ENCODE data around the gene EYS.

Gene EYS

DNA sequence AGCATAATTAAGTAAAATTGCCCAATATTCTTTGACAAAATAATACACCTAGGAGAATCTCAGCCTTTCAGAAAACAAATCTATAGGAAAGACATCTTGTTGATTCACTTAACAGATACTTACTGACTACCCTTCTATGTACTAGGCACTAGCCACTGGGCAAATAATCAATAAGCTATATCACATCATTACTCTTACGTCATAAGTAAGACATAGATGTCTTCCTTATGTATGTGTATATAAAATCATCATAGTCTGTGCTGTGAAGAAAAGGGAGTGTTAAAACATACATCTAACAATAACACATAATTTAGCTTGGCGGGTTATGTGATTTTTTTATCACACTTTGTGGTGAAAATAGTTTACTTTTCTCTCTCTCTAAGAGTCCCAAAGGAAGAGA, 733.9 kb downstream of the EYS start:
- DNase-seq (ENCODE audit: low read depth in 2 of 2): no peak

DNA sequence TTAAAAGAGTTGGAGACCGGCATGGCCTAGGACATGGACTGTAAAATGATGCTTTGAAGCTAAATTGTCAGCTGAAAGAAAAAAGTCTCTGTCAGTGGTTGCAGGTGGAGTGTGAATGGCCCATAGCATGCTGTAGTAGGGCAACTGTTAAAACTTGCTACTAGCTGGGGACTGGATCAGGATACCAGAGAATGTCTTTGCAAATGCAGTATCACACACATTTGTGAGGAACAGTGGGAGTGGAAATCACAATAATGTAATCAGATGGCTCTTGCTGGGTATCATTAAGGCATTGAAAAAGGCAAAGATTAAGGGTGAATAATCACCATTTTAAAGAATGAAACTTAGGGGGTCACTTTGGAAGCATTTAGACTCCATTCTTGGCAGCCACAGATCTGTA, 737.9 kb downstream of the EYS start:
- no peak for DNase-seq (ENCODE audit: low read depth in 2 of 2)

DNA sequence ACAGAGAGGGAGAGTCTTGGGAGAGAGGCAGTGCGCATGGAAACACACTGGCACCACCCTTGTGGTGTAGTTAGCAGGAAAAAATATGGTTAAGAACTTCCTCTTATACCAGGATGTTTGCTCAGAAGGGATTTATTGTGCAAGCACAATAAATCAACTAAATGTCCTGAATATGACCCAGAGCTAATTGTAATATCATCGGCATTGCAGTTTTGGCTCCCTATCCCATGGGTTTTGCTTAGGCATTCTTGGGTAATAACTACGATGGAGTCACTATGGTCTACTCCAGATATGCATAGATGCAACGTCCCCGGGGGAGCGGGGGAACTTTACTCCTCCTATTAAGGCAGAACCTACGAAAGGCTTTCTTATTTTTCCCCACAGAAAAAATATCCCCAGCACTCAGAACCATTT, 751.6 kb downstream of the EYS start:
- DNase-seq (ENCODE audit: low read depth in 2 of 2): no peak

DNA sequence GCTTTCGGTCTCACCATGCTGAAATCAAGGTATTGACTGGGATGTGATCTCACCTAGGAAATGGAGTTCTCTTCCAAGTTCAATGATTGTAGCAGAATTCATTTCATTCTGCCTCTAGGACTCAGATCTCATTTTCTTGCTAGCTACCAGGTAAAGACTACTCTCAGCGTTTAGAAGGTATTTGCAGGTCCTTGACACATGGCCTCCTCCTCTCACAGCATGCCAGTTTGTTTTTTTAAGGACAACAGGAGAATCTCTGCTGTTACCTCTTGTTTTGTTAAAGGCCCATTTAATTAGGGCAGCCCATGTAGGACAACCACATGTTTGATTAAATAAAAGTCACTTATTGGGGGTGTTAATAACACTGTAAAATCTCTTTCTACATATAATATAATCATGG, 757.8 kb downstream of the EYS start:
- no peak for DNase-seq (ENCODE audit: low read depth in 2 of 2)

DNA sequence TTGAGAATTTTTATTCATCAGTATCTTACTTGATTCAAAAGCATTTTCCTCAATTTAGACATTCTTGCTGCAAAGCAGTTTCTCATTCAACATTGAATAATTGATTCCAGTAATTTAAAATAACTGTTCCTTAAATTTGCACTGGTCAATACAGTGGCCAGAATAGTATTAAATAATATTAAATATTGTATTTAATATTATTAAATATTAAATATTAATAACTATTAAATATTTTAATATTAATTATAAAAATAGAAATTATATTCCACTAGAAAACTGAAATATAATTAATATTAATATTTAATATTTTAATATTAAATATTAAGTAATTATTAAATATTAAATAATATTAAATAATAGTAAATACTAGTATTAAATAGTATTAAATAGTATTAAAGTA, 758.8 kb downstream of the EYS start:
- DNase-seq (ENCODE audit: low read depth in 2 of 2): no peak

DNA sequence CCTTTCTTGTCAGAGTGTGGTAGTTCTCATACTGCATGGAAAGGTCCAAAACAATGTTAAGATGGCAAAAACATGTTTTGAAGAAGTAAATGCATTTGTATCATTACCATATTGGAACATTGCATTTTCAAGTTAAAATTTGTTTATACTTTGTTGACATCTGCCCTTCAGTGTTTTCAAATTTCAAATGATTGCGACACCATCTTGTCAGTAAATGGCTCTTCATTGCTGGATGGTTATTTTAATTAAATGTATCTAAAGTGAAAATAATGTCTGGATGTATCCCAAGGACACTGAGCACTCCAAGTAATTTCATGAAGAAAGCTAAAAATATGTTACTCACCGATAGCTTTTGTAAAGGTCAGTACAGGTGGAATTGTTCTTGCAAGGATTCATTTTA, 761.6 kb downstream of the EYS start:
- DNase-seq (ENCODE audit: low read depth in 2 of 2): no peak

DNA sequence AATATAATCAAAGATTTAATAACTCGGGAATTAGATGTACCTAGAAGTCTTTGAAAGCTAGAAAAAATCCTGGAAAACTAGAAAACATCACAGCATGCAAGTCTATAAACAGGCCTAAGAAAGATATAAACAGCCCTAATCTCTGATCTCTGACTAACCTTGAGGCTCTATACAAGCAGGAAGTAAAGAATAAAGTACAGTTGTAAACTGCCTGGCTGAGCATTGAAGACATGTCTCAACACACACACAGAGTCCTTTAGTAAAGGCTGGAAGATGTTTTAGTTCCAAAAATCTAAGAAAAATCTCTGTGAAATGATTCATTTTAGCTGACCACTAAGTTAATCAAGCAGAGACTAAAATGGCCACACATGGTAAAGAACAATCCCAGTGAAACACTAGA, 774.5 kb downstream of the EYS start:
- DNase-seq (ENCODE audit: low read depth in 2 of 2): no peak

DNA sequence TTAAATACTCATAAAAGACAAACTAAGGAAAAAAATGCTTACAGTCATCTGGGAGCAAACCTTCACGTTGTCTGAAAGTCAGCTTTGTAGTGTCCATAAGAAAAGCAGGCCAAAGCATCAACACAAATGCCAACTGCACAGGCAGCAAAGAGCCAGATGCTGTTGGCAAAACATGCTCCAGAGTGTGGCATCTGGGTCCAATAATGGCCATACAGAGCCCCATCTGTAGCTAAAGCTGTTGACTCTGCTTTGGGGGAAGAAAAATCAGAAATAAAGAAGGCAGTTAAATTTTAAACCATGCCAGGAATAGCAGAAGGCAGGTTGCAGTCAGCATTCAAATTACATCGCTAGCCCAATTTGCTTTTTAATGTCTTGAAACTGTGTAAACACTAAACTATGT, 776.3 kb downstream of the EYS start:
- DNase-seq (ENCODE audit: low read depth in 2 of 2): no peak

DNA sequence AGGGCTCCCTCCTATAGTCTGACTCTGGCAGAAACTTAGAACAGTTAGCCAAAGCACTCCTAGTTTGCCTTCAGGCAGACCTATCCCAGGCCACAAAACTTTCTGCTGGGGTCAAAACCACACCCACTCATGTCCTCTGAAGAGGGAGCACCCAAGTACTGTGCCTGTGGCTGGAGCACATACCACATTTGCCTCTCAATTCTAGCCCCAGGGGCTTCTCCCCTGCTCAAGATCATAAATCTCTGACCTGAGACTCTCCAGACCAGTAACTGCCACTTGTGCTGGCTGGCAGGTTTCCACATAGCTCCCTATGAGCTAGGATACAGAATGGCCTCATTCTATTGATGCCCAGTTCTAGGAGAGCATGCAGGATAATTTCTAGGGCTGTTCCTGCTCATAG, 781.0 kb downstream of the EYS start:
- no peak for DNase-seq (ENCODE audit: low read depth in 2 of 2)

DNA sequence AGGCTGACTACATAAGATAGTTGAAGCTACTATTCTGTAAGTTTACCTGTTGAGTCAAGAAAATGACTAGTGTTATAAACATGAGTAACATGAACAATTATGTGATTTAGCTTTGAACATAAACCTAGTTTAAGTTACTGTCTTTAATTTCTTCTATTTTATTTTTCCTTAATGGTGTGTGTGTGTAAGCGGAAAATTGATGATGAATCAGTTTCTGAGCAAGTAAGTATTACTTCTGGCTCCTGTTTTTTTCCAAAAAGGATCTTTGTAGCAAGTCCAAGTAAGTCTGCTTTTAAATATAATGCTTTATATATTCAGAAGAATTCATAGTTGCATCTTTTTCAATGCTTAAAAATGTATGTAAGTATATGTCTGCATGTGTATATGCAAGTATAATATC, 786.8 kb downstream of the EYS start:
- DNase-seq (ENCODE audit: low read depth in 2 of 2): no peak

DNA sequence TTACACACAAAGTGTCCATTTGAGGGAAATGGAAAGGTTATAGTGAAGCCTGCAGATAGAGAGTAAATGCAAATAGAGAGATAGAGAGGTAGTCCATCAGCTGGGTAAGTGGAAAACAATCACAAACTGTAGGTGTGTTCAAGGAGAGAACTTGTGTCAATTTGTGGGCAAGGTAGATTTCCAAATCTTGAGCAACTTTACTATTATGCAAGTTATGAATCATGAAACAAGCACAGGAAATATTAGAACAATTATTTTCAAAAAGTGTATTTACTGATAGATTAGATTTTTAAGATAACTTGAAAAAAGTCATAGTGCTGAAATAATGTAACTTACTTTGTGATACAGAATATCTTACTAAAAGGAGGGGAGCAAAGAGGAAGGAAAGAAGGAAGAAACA, 792.9 kb downstream of the EYS start:
- no peak for DNase-seq (ENCODE audit: low read depth in 2 of 2)

DNA sequence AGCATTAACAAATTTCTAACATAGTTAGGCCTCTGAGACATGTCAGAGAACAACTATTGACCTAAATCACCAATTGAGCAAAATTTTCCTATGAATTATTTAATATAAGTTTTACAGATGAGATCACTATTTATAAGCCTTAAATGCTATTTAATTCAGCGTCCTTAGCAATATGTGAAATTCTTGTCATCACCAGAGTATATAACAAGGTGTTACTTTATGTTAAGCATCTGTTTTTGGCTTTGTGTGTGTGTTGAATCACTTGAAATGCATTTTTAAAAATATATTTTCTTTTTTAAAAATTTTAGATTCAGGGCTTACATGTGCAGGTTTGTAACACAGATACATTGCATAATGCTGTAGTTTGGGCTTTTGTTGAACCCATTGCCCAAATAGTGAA, 794.1 kb downstream of the EYS start:
- DNase-seq (ENCODE audit: low read depth in 2 of 2): no peak

DNA sequence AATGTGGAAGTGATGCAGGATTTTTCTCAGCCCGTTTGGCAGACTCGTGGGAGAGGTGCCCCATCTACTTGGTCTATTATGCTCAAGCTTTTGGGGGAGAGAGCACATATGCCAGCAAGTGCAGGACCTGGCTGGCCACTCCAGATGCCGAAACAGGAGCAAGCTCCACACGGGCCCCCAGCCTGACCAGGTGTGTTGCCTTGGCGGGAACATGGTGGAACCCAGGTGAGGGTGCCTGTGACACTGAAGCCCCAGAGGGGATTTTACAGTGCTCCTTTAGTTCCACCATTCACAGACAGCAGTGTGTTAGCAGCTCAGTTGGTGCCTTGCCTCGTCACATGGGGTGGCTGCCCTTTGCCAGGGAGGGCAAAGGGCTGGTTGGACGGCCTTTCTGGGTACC, 798.9 kb downstream of the EYS start:
- no peak for DNase-seq (ENCODE audit: low read depth in 2 of 2)

DNA sequence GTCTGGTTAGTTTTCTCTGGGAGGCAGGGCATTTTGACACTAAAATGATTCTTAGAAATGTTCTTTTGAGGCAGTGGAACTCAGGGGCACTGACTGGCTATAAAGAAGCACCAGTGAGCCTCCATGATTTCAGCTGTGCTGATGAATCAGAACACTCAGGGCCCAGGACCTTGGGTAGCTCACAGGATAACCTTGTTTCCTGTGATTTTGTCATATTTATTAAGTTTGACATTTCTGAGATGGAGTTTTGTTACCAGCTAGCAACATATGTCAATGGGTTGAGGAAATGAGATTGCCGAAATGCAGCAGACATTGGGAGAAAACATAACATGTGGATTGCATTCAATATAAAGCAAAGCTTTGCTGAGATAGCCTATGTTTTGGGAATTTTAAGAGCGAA, 802.4 kb downstream of the EYS start:
- no peak for DNase-seq (ENCODE audit: low read depth in 2 of 2)

DNA sequence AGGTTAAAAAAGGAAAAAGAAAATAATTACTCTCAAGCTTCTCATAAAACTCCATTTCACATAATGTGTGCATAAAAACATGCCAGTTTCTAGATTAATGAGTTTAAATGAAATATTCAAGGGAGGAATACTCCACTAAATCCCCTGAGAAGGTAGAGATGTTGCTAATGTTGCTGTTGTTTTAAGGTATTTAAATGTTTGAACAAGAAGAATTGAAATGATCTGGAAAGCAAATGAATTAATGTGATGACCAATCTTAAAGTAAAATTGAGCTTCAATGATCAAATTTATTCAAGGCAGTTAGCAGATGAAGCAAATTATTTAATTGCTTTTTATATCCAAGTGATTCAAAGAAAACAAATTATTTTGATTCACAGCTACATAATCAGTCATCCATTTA, 804.4 kb downstream of the EYS start:
- DNase-seq (ENCODE audit: low read depth in 2 of 2): no peak

DNA sequence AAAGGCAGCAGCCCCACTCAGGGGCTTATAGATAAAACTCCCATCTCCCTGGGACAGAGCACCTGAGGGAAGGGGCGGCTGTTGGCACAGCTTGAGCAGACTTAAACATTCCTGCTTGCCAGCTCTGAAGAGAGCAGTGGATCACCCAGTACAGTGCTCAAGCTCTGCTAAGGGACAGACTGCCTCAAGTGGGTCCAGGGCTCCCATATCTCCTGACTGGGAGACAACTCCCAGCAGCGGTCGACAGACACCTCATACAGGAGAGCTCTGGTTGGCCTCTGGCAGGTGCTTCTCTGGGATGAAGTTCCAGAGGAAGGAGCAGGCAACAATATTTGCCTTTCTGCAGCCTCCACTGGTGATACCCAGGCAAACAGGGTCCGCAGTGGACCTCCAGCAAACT, 810.1 kb downstream of the EYS start:
- no peak for DNase-seq (ENCODE audit: low read depth in 2 of 2)

DNA sequence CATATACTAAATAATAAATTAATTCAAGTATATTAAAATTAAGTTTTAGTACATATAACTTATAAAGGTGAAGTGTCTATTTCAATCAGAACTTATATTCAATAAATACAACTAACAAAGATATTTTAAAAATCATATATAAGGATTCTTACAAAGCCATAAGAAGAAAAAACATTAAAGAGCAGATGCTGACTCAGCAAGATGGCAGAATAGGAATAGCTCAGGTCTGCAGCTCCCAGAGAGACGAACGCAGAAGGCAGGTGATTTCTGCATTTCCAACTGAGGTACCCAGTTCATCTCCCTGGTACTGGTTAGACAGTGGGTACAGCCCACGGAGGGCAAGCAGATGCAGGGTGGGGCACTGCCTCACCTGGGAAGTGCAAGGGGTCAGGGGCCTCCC, 811.1 kb downstream of the EYS start:
- no peak for DNase-seq (ENCODE audit: low read depth in 2 of 2)

DNA sequence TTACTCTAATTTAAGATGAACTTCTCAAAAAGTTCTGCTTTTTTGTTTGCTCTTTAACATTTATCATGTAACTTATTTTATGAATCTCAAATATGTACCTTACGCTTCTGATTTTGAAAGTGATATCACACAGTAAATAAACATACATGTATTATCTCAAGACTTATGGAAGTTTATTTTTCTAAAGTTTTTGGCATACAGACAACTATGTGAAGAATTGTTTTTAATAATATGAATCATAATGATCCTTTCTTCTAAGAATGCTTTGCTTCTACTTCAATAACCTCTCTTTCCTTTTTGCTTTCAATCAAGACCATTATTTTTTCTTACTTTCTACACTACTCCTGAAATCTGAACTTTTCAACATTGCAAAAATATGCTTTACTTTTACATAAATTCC, 816.4 kb downstream of the EYS start:
- no peak for DNase-seq (ENCODE audit: low read depth in 2 of 2)

DNA sequence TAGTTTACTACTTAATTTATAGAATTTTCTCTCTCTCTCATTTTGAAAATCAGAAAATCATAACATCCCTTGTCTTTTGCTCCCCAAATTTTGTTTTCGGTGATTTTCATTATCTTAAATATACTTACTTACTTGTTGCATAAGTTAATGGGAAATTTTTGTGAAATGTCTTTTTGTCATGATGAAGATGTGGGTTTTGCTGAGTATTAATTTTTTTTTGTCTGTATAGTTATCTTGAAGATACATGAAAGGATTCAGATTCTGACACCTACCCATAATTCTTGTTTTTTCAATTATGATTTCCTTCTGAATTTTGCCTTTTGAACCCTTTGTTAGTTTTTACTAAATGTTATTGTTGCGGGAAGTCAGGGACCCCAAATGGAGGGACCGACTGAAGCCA, 817.9 kb downstream of the EYS start:
- no peak for DNase-seq (ENCODE audit: low read depth in 2 of 2)

DNA sequence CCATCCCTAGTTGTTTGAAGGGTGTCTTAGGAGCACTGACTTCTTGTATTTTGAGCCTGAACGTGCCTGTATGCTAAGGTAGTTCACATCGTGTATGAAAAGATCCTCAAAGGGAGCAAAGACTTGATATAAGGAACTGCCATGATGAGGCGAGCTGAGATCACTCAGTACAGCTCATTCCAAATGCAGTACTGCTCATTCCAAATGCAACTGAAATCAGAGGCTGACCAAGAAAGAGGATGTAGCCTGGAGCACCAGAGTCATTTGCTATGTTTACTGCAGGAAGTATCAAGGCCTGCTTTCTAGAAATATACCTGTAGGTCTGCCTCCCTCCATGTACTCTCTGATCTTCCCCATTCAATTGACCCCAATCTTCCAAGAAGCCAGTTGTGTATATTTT, 832.2 kb downstream of the EYS start:
- DNase-seq (ENCODE audit: low read depth in 2 of 2): no peak

DNA sequence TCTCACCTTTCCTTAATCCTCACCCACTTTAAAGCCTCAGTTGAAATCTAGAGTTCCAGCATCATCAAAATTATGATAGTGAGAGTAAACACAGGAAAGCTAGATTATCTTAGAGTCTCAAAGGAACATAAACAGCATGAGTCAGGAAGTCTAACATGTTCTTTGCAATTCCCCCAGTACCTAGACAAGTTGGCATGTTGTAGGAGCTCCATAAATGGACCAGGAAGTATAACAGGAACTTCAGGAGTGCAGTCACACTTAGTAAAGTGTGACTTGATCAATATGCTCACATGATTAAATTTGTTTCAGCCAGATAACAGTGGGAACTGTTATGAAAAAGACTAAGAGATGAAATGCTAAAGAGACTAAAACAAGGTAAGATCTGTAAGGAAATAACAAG, 834.4 kb downstream of the EYS start:
- no peak for DNase-seq (ENCODE audit: low read depth in 2 of 2)

DNA sequence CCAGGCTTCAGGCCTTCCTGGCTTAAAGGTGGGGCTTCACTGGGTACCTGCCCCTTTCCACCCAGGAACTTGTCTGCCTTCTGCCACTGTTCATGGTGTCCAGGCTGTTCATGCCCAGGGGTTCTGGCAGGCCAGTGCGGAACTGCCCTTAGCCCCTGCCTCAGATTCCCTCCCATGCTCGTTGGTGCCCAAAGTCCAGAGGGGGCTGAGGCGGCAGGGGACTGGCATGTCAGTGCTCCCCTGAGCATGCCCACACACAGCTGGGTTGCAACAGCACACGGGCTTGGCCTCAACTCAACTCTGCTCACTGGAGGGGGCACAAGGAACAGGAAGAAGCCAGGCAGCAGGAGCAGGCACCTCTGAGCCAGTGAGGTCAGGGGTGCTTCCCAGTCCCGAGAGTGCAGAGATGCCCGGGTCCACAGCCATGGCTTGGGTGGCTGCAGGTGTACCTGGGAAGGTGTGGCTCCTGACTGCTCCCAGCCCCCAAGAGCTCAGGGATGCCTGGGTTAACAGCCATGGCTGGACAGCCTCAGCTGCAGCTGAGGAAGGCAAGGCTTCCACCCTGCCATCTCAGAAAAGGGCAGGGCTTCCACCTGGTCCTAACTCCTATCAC, 845.9 kb downstream of the EYS start:
- no peak for DNase-seq (ENCODE audit: low read depth in 2 of 2)

DNA sequence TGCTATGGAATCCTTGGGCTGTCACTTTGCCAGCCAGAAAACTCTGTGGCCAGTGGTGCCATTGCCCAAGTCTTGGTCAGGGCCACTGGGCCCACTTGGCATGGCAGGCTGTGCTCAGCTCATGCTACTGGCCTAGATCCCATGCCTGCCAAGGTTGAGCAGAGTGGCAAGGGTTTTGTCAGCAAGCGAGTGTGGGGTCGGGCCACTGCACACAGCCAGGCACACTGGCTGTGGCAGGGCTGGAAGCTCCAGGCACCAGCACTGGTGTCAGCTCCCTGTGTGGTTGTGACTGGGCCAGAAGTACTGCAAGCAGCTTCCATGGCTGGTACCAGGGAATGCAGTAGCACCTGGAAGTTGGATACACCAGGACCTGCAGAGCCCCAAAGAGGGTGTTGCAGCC, 846.8 kb downstream of the EYS start:
- DNase-seq (ENCODE audit: low read depth in 2 of 2): no peak

DNA sequence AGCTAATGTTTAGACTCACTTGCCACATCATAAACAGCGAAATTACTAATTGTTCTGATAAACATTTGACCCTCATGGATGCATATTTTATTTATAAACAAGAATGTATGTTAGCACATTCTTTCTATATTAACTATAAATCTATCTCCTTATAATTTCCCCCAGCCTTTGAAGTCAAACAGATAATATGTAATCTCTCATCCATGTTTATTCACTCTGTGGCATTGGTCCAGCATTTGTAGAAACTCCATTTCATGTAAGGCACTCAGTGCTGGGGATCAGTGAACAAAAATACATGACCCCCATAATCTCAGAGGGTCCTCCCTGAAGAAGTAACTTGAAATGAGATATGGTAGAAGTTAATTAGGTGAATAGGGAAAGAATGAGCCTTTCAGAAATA, 856.9 kb downstream of the EYS start:
- DNase-seq (ENCODE audit: low read depth in 2 of 2): no peak

DNA sequence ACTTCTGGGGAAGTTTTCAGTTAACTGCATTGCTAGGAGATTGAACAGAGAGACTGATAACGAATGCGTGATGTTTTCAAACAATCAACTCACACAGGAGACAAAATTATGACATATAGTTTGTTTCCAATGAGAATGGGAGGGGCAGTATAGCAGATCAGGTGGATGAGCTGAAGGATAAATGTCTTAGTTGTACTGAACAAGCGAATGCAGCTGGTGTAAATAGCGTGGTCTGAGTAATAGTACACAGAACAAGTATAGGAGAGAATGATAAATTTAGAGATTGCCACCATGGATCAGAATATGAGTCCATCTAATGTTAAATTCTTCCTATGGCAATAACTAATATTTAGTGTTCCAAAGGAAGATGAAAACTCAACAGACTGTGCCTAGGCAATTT, 858.6 kb downstream of the EYS start:
- DNase-seq (ENCODE audit: low read depth in 2 of 2): no peak
